SK-N-SH (cell line): ENCODE data around the gene BRD3. TPM values are rescaled to one million over a fixed set of nuclear protein-coding genes. Genes with fewer than 3 reads are reported as not detected.

ENCODE experiments used
- CTCF ChIA-PET: fragments of 300-600, 350-600 bp; formaldehyde crosslinking; extraction: SDS; loops from one replicate; lab custom pipeline; 2021; lab: Yijun Ruan, JAX
- POLR2A ChIA-PET: fragments of 350-600 bp; sonication (Branson Sonifier 250); formaldehyde crosslinking; extraction: SDS; loops from one replicate; lab custom pipeline; 2020; ENCODE audit warnings: antibody characterized with exemption, inconsistent platforms; lab: Yijun Ruan, JAX
- DNase-seq: peaks from one replicate; pipeline ENCODE4 v3.0.0; 2012
- H2AFZ ChIP-seq: fragments of 200-600 bp; sonication (generic); 2 replicates; pipeline ENCODE4 v1.8.1; 2016; ENCODE audit warnings: antibody characterized with exemption, mild to moderate bottlenecking, low read depth
- H3F3A ChIP-seq: fragments of 200-600 bp; sonication (generic); replicated peaks from 2 replicates; pipeline ENCODE3; 2016; ENCODE audit warnings: antibody characterized with exemption, mild to moderate bottlenecking; ENCODE audit not compliant: insufficient read depth
- H3K27ac ChIP-seq, 2 experiments: fragments of 200-500 bp in 1 of 2; fragments of 200-600 bp in 1 of 2; sonication (Bioruptor generic) in 1 of 2; sonication (generic), shearing (Covaris generic) in 1 of 2; 2 replicates each; pipeline versions ENCODE4 v1.5.1 to v1.6.1; 2014 to 2016; ENCODE audit warnings: low read depth in 2 of 2, inconsistent platforms in 1 of 2, low read length in 1 of 2, mild to moderate bottlenecking in 1 of 2, mixed read lengths in 1 of 2
- H3K27me3 ChIP-seq: fragments of 200-600 bp; sonication (generic), shearing (Covaris generic); 2 replicates; pipeline ENCODE4 v1.6.1; 2016; ENCODE audit warnings: mixed run types; ENCODE audit not compliant: insufficient read depth
- H3K36me3 ChIP-seq, 2 experiments: fragments of 200-500 bp in 1 of 2; fragments of 200-600 bp in 1 of 2; sonication (Bioruptor generic) in 1 of 2; sonication (generic) in 1 of 2; replicated peaks in 1 of 2; 2 replicates each; pipeline versions ENCODE3 to v1.5.1; 2014 to 2016; ENCODE audit warnings: low read length in 1 of 2, mild to moderate bottlenecking in 1 of 2; ENCODE audit not compliant: insufficient read depth in 2 of 2, control insufficient read depth in 1 of 2
- H3K4me1 ChIP-seq, 2 experiments: fragments of 200-500 bp in 1 of 2; fragments of 200-600 bp in 1 of 2; sonication (Bioruptor generic) in 1 of 2; sonication (generic), shearing (Covaris generic) in 1 of 2; 2 replicates each; pipeline versions ENCODE4 v1.5.1 to v1.6.1; 2014 to 2016; ENCODE audit warnings: low read depth in 1 of 2, low read length in 1 of 2, mixed run types in 1 of 2; ENCODE audit not compliant: insufficient read depth in 2 of 2, control insufficient read depth in 1 of 2
- H3K4me2 ChIP-seq: fragments of 200-600 bp; sonication (generic), shearing (Covaris generic); 2 replicates; pipeline ENCODE4 v1.6.1; 2017; ENCODE audit warnings: mixed run types
- H3K4me3 ChIP-seq, 2 experiments: fragments of 200-500 bp in 1 of 2; fragments of 200-600 bp in 1 of 2; sonication (Bioruptor generic) in 1 of 2; sonication (generic), shearing (Covaris generic) in 1 of 2; 2 replicates each; pipeline versions ENCODE4 v1.5.1 to v1.8.1; 2014 to 2016; ENCODE audit warnings: low read depth in 2 of 2, inconsistent platforms in 1 of 2, low read length in 1 of 2, mild to moderate bottlenecking in 1 of 2, mixed read lengths in 1 of 2, moderate library complexity in 1 of 2
- H3K79me2 ChIP-seq: fragments of 200-600 bp; sonication (generic); 2 replicates; pipeline ENCODE4 v1.8.1; 2017; ENCODE audit warnings: mild to moderate bottlenecking; ENCODE audit not compliant: insufficient read depth
- H3K9ac ChIP-seq: fragments of 200-600 bp; sonication (generic); 2 replicates; pipeline ENCODE4 v1.6.1; 2017; ENCODE audit warnings: mixed run types
- H3K9me2 ChIP-seq: fragments of 200-600 bp; sonication (generic); 2 replicates; pipeline ENCODE4 v1.6.1; 2017; ENCODE audit warnings: mixed run types
- H3K9me3 ChIP-seq: fragments of 200-600 bp; sonication (generic); 2 replicates; pipeline ENCODE4 v1.6.1; 2017; ENCODE audit warnings: mixed run types, mild to moderate bottlenecking, moderate library complexity
- H4K20me1 ChIP-seq: fragments of 200-600 bp; sonication (generic); 2 replicates; pipeline ENCODE4 v1.6.1; 2017; ENCODE audit warnings: mild to moderate bottlenecking, mixed run types; ENCODE audit not compliant: insufficient read depth
- CHD2 ChIP-seq: fragments of 150-350 bp; IDR thresholded peaks from 2 replicates; pipeline ENCODE4 v1.6.1; 2018; ENCODE audit warnings: low read length; ENCODE audit not compliant: partially characterized antibody
- ELF1 ChIP-seq: IDR thresholded peaks from 2 replicates; pipeline ENCODE4 v1.4.0; 2012
- EZH2phosphoT487 ChIP-seq: fragments of 200-600 bp; sonication (generic); IDR thresholded peaks from 2 replicates; pipeline ENCODE4 v1.6.1; 2017; ENCODE audit warnings: low read depth, mixed run types, mild to moderate bottlenecking, antibody characterized with exemption, moderate library complexity, borderline replicate concordance
- FOSL2 ChIP-seq: IDR thresholded peaks from 2 replicates; pipeline ENCODE4 v1.4.0; 2012; ENCODE audit warnings: low read depth, mild to moderate bottlenecking, moderate library complexity, borderline replicate concordance
- FOXM1 ChIP-seq: IDR thresholded peaks from 2 replicates; pipeline ENCODE4 v1.4.0; 2012; ENCODE audit warnings: low read depth, mild to moderate bottlenecking
- MEF2A ChIP-seq: IDR thresholded peaks from 2 replicates; pipeline ENCODE4 v1.4.0; 2012; ENCODE audit warnings: low read depth, borderline replicate concordance
- MXI1 ChIP-seq: IDR thresholded peaks from 2 replicates; pipeline ENCODE4 v1.6.1; 2012; ENCODE audit warnings: mild to moderate bottlenecking, low read depth, low read length, improper control_type of control experiment
- NFIC ChIP-seq: IDR thresholded peaks from 2 replicates; pipeline ENCODE4 v1.4.0; 2012; ENCODE audit warnings: borderline replicate concordance
- RAD21 ChIP-seq: IDR thresholded peaks from 2 replicates; pipeline ENCODE4 v1.6.1; 2012; ENCODE audit warnings: mild to moderate bottlenecking, low read length
- RXRA ChIP-seq: IDR thresholded peaks from 2 replicates; pipeline ENCODE4 v1.4.0; 2012; ENCODE audit warnings: low read depth, mild to moderate bottlenecking, borderline replicate concordance
- SIN3A ChIP-seq: IDR thresholded peaks from 2 replicates; pipeline ENCODE4 v1.6.1; 2012; ENCODE audit warnings: low read depth, mild to moderate bottlenecking, low read length, moderate library complexity, borderline replicate concordance
- SMC3 ChIP-seq: IDR thresholded peaks from 2 replicates; pipeline ENCODE4 v1.6.1; 2012; ENCODE audit warnings: low read depth, low read length, improper control_type of control experiment
- WGBS: methylation state at CpG from one replicate; pipeline ENCODE4 v1.1.6; 2017; ENCODE audit warnings: low lambda C conversion rate; 5-methylcytosine and 5-hydroxymethylcytosine counted together
- polyA plus RNA-seq, 3 experiments: library from polyadenylated mRNA; depleted of rRNA; stranded (reverse); fragments of >200 nt; gene quantifications; 2 replicates each; pipeline ENCODE4 v1.2.3, GENCODE V29; 2012
- TF ChIP-seq, protein P1 (sequence below): fragments of 150-350 bp; IDR thresholded peaks from 2 replicates; pipeline ENCODE4 v1.6.1; 2017; ENCODE audit warnings: antibody characterized with exemption, low read length, low read depth, borderline replicate concordance
- TF ChIP-seq, protein P2 (sequence below): fragments of 150-350 bp; IDR thresholded peaks from 2 replicates; pipeline ENCODE4 v1.6.1; 2016; ENCODE audit warnings: mild to moderate bottlenecking, low read depth, low read length
- TF ChIP-seq, protein P3 (sequence below): IDR thresholded peaks from 2 replicates; pipeline ENCODE4 v1.4.0; 2012; ENCODE audit warnings: low read depth, borderline replicate concordance
- TF ChIP-seq, protein P4 (sequence below): fragments of 200-600 bp; sonication (generic); IDR thresholded peaks from 2 replicates; pipeline ENCODE4 v1.6.1; 2017; ENCODE audit warnings: antibody characterized with exemption, mild to moderate bottlenecking, moderate library complexity
- TF ChIP-seq, protein P5 (sequence below): IDR thresholded peaks from 2 replicates; pipeline ENCODE4 v1.4.0; 2012; ENCODE audit warnings: low read depth
- TF ChIP-seq, protein P6 (sequence below): IDR thresholded peaks from 2 replicates; pipeline ENCODE4; 2012

The BRD3 gene
- polyA plus RNA-seq, 1 of the 3 experiments (the other 2 are of a cell fraction) = 11.4 TPM

DNA sequence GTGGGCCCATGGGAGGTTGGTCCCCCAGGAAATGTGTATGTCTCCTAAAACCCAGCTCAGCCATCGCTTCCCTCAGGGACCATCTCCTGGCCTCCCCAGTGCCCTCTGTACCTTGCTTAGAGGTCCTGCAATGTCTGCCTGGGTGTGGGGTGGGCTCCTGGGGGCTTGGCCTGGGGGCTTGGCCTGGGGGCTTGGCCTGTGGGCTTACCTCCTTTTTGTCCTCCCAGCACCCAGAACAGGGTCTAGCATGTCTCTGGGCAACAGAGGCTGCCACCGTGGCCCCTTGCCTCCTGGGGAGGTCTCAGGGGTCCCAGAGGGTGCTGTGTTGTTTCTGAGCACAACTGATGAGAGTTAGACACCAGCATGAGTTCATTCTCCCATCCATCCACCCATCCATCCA, 65.0 kb downstream of the BRD3 start:
- H3K4me2 ChIP-seq = no peak overlapping the region
- no peaks in the 10 kb centered on the region for H3K27me3 ChIP-seq
- no peak overlapping the region for H2AFZ ChIP-seq
- WGBS = 29% methylated on average over 2 of the region's 2 CpGs
- no peaks in the 10 kb centered on the region for H3F3A ChIP-seq
- no peak overlapping the region for H3K27ac ChIP-seq
- peaks cover 0 to 11% of the 10 kb centered on the region in 2 experiments; a peak in 1 of 4 replicates for H3K4me1 ChIP-seq
- no peak for DNase-seq
- H4K20me1 ChIP-seq = no peaks in the 10 kb centered on the region
- CTCF ChIA-PET = interaction anchor here (1.5 to 7.3 kb wide), 2 partner anchors 8 to 221 kb away, joined by 4 to 72 read pairs; no protein-coding TSS in a partner anchor
- no peak overlapping the region for H3K4me3 ChIP-seq
- H3K9me2 ChIP-seq = no peaks in the 10 kb centered on the region
- no peaks in the 10 kb centered on the region for H3K79me2 ChIP-seq
- no peaks in the 10 kb centered on the region for H3K36me3 ChIP-seq
- POLR2A ChIA-PET = no interaction called here
- H3K9ac ChIP-seq = no peak overlapping the region
- no peak for TF ChIP-seq EZH2phosphoT487
- no peak for TF ChIP-seq RXRA
- TF ChIP-seq MEF2A = no peak
- TF ChIP-seq, protein P1, sequence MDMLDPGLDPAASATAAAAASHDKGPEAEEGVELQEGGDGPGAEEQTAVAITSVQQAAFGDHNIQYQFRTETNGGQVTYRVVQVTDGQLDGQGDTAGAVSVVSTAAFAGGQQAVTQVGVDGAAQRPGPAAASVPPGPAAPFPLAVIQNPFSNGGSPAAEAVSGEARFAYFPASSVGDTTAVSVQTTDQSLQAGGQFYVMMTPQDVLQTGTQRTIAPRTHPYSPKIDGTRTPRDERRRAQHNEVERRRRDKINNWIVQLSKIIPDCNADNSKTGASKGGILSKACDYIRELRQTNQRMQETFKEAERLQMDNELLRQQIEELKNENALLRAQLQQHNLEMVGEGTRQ = no peak
- TF ChIP-seq ELF1 = no peak
- TF ChIP-seq NFIC = no peak
- TF ChIP-seq, protein P2, sequence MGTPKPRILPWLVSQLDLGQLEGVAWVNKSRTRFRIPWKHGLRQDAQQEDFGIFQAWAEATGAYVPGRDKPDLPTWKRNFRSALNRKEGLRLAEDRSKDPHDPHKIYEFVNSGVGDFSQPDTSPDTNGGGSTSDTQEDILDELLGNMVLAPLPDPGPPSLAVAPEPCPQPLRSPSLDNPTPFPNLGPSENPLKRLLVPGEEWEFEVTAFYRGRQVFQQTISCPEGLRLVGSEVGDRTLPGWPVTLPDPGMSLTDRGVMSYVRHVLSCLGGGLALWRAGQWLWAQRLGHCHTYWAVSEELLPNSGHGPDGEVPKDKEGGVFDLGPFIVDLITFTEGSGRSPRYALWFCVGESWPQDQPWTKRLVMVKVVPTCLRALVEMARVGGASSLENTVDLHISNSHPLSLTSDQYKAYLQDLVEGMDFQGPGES = no peak
- no peak for TF ChIP-seq SMC3
- TF ChIP-seq, protein P3, sequence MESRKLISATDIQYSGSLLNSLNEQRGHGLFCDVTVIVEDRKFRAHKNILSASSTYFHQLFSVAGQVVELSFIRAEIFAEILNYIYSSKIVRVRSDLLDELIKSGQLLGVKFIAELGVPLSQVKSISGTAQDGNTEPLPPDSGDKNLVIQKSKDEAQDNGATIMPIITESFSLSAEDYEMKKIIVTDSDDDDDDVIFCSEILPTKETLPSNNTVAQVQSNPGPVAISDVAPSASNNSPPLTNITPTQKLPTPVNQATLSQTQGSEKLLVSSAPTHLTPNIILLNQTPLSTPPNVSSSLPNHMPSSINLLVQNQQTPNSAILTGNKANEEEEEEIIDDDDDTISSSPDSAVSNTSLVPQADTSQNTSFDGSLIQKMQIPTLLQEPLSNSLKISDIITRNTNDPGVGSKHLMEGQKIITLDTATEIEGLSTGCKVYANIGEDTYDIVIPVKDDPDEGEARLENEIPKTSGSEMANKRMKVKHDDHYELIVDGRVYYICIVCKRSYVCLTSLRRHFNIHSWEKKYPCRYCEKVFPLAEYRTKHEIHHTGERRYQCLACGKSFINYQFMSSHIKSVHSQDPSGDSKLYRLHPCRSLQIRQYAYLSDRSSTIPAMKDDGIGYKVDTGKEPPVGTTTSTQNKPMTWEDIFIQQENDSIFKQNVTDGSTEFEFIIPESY = no peak
- TF ChIP-seq, protein P4, sequence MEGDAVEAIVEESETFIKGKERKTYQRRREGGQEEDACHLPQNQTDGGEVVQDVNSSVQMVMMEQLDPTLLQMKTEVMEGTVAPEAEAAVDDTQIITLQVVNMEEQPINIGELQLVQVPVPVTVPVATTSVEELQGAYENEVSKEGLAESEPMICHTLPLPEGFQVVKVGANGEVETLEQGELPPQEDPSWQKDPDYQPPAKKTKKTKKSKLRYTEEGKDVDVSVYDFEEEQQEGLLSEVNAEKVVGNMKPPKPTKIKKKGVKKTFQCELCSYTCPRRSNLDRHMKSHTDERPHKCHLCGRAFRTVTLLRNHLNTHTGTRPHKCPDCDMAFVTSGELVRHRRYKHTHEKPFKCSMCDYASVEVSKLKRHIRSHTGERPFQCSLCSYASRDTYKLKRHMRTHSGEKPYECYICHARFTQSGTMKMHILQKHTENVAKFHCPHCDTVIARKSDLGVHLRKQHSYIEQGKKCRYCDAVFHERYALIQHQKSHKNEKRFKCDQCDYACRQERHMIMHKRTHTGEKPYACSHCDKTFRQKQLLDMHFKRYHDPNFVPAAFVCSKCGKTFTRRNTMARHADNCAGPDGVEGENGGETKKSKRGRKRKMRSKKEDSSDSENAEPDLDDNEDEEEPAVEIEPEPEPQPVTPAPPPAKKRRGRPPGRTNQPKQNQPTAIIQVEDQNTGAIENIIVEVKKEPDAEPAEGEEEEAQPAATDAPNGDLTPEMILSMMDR = no peak
- TF ChIP-seq MXI1 = no peak
- TF ChIP-seq, protein P5, sequence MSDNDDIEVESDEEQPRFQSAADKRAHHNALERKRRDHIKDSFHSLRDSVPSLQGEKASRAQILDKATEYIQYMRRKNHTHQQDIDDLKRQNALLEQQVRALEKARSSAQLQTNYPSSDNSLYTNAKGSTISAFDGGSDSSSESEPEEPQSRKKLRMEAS = no peak
- no peak for TF ChIP-seq RAD21
- no peak for TF ChIP-seq FOSL2
- no peak for TF ChIP-seq SIN3A
- no peak for TF ChIP-seq CHD2
- TF ChIP-seq FOXM1 = no peak
- TF ChIP-seq, protein P6, sequence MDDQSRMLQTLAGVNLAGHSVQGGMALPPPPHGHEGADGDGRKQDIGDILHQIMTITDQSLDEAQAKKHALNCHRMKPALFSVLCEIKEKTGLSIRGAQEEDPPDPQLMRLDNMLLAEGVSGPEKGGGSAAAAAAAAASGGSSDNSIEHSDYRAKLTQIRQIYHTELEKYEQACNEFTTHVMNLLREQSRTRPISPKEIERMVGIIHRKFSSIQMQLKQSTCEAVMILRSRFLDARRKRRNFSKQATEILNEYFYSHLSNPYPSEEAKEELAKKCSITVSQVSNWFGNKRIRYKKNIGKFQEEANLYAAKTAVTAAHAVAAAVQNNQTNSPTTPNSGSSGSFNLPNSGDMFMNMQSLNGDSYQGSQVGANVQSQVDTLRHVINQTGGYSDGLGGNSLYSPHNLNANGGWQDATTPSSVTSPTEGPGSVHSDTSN = no peak
- no peaks in the 10 kb centered on the region for H3K9me3 ChIP-seq
